ENCODE data around the gene PTPN20.
"Not testable (repeated sequence)": the region's sequence is repeated elsewhere in the genome, so short reads cannot be mapped to it uniquely, and the experiment has no call there.

GRCh38 chr10:46875304-46875703 is 35.9 kb upstream of the PTPN20 start:
- TF ChIP-seq CTCF (IDR thresholded peaks at IDR 0.05 in 8 of 11, conservative IDR thresholded peaks at IDR 0.05 in 3 of 11); POLR2A (IDR thresholded peaks at IDR 0.05): not testable (repeated sequence)
